ENCODE data around the gene AGER. TPM values are rescaled to one million over a fixed set of nuclear protein-coding genes. Genes with fewer than 3 reads are reported as not detected.
"Not testable (repeated sequence)": the region's sequence is repeated elsewhere in the genome, so short reads cannot be mapped to it uniquely, and the experiment has no call there.

Gene AGER
- total RNA-seq, 1 experiment from 2014 or later, result 1.3 TPM

DNA sequence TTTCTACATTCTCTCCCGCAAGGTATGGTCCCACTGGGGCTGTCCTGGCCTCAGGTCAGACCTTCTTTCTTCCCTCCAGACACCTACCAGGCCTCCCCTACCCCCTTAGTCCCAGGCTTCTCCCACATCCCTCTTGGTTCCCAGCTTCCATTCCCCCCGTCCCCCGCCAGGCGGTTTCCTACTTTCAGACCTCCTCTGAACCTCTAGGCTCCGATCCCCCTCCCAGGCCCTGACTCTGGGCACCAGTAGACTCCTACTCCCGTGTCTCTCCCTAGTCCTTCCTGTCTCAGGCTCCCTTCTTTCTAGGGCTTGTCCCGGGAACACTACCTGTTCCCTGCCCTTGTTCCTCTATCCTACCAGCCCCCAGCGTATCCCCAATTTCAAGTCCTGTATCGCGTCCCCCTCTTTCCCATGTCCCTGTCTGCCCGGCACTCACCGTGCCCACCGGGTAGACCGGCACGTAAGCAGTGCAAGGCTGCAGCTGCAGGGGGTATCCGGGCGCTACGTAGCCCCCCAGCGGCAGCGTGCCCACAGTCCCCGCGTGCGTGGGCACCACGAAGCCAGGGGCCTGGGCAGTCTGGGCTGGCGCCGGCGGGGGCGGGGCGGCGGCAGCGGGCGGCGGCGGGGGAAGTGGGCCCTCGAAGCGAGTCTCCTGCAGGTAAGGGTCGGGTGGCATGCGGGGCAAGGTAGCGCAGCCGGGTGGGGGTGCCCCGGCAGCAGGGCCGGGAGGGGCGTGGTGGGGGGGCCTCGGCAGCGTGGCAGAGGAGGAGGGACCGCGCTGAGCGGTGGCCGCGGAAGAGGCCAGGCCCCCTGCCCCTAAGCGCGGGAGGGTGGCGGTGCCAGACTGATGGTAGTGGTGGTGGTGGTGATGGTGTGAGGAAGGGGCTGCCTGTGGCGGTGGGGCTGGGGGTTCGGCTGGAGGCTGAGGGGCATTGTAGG lies 33.9 kb downstream of the AGER start:
- no peak for DNase-seq (ENCODE audit: low read depth)

DNA sequence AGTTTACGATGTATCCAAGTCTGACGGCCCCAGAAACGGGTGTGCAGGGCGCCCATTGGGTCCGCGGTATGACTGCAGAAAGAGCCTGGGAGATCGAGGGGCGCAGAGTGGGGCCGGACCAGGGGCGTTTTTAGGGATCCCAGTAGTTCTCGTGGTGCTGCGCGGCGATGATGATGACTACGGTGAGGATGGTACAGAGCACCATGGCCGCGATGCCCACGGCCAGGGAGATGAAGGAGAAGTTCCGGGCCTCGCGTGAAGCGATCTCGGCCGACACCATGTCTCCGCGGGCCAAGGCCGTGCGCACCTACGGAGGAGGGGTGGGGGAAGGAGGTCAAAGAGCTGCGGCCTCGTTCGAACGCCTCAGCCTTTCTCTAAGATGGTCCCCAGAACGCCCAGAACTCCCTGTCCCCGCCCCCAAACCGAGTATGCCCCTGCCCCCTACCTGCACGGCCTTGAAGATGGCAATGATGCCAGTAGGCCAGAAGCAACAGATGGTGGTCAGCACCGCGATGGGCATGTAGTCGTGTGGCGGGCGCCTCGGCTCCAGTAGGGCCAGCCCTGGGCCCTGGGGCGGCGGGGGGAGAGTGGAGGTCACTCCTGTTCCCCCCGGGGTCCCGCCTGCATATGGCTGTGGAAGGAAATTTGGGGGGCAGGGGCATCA lies 34.8 kb downstream of the AGER start:
- DNase-seq (ENCODE audit: low read depth), result no peak

DNA sequence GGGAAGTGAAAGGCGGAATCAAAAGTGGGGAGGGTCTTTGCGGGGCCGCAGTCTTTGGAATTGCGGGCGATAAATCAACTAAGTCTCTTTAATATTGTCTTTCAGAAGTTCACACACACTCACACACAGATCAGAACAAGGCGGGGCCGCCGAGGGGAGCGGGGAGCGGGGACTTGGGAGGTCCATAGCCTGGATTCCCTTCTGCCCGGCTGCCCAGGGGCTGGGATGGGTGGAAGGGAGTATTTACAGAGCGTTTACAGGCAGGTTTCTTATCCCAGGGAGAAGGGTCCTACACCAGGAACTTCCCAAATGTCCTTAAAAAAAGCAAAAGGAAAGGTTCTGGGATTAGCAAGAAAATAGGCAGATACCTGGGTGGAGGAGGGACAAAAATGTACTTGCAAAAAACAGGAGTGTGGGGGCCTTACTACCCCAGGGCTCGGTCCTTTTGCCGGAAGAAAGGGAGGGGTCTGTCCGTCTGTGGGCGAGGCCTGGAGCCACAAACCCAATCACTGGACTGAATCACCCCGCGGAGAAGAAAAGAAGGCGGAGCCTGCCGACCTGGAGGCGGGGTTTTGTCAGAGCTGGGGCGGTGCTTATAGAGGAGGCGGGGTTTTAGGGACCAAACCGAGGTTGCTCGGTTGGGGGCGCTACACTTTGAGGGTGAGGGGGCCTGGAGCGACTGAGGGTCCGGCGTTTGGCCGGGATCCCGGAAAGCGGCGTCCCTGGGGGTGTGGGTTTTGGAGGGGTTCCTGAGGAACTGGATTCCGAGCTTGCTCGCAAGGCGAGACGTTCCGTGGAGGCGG lies 35.6 kb downstream of the AGER start:
- DNase-seq (ENCODE audit: low read depth), result no peak

DNA sequence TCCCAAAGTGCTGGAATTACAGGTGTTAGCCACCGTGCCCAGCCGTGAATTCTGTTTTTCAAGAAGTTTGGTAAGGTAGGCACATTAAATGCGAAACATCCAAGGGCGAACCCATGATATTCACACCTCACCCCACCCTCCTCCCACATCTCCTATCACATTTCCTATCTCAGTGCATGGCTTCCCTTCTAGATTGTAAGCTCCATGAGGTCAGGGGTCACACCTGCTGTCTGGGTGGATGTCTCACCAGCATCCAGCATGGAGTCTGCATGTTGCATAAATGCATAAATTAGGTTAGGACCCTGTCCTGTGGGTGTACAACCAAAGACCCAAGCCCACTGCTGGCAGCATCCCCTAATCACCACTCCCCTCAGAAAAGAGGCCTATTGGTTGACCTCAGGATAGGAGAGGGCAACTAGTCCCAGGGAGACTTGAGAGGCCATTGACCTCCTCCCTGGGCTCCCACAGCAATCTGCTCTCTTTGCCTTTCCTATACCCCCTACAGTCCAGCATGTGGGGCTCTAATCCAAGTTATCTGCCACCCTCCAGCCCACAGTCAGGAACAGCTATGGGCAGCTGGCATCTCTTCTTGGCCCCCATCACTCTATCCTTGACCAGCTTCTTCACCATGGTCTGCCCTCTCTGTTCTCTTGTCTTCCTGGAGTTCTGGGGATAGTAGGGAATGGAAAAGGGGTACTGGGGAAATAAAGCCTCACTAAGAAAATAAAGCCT lies 36.5 kb downstream of the AGER start:
- no peak for DNase-seq (ENCODE audit: low read depth)

DNA sequence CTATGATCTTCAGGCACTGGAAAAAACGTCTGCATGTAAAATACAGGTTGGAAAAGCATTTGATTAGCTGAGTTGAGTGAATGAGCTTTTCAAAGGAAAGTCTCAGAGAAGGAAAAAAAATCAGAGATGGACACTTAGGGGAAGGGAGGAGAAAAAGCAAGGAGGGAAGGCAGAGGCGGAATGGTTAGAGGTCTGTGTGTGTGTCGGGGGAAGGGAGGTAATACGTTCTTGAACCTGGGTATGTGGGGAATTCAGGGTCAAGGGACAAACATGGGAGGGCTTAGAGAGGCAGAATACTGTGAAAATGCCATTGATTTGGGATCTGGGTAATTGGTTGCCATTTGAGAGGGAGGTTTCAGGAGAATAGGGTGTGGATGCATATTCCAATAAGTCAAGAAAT lies 37.4 kb downstream of the AGER start:
- no peak for DNase-seq (ENCODE audit: low read depth)

DNA sequence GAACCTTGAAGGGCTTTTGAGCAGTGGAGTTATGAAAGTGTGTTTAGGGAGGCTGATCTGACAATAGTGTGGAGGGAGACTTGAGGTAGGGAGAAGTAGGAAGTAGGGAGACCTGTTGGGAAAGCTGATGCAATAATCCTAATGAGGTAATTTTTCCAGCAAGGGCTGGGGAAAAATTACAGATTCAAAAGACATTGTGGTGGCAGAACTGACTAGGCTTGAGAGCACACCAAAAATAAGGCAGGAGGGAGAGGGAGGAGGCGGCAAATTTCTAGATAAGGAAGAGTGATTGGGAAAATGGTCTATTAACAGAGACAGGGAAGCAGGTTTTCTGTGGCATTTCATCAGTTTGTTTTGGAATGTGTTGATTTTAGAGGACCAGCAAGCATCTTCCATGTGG lies 37.8 kb downstream of the AGER start:
- no peak for DNase-seq (ENCODE audit: low read depth)

DNA sequence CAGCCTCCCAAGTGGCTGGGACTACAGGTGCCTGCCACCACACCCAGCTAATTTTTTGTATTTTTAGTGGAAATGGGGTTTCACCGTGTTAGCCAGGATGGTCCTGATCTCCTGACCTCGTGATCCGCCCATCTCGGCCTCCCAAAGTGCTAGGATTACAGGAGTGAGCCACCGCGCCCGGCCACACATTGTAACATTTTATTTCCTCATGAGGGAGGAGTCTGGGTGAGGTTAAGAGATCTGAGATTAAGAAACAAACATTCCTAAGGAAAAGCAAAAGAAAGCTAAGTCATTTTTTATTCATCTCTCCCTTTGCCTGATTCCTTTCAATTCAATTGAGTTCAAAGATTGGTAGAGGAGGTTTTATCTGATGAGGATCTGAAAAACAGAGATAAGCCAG lies 39.8 kb downstream of the AGER start:
- not testable (repeated sequence) for DNase-seq (ENCODE audit: low read depth)

DNA sequence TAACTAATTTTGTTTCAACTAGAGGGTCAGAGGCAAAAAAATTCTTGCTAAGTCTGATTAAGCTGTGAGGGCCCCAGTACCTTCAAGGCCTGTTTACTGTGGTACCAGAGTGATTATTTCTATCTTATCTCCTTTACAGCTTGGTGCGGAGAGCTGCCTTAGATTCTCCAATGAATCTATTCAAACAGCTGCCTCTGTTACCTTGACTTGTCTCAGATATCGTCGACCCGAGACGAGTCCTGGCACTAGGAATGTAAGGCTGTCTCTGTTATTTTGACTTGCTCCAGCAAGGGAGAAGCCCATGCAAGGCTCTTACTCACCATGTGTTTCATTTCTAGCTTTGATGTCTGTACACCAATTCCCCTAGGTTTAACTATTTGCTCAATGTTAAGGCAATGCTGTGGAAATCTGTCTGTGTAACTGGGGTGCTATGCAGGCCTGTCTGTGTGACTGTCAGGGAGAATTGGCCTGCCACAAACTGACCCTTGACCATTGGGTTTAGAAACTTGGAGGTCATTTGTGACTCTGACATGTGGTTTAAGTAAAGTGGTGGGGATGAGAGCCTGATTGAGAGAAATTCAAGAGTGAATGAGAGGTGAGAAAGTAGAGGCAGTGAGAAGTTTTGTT lies 43.5 kb downstream of the AGER start:
- no peak for DNase-seq (ENCODE audit: low read depth)

DNA sequence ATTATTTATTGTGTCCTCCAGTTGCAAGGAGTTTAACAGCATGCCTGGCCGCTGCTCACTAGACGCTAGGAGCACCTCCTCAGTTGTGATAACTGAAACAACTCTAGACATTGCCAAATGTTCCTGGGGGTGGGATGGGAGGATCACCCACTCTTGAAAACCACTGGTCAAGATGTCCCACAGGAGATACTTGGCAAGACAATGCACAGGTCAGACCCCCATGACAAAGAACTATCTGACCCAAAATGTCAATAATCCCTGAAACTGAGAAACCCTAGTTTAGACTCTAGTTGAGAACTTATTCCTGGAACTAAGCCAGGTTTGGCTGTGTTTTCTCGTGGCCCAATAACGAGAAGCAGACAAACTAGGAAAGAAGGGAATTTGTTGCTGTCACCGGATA lies 44.5 kb downstream of the AGER start:
- no peak for DNase-seq (ENCODE audit: low read depth)

DNA sequence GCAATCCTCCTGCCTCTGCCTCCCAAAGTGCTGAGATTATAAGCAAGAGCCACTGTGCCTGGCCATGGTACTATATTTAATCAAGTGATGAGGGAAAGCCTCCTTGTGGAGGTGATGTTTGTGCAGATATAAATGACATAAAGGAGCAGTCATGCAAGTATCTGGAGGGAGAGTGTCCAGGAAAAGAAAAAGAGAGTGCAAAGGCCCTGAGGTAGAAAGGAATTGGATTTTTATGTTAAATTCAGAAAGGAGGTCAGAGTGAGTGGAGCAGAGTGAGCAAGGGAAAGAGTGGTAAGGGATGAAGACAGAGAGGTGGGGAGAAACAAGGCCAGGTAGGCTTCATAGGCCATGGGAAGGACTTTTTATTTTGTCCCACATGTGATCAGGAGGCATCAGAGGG lies 46.6 kb downstream of the AGER start:
- DNase-seq (ENCODE audit: low read depth), result no peak

DNA sequence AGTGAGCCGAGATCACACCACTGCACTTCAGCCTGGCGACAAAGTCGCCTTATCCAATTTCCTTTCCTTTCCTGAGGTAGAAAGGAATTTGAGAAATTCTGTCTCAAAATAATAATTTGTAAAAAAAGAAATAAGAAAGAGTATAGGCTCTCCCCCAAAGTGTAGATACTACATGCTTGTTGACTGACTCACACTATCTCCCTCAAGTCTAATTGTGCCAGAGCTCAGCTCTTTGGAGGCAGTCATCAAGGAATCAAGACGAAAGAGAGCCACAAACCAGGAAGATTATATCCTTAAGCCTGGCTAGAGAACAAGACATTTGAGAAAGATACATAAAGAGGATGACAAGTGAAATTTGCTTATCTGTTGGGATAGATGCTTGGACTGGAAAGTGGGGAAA lies 50.3 kb downstream of the AGER start:
- DNase-seq (ENCODE audit: low read depth), result peak; percentile 30

DNA sequence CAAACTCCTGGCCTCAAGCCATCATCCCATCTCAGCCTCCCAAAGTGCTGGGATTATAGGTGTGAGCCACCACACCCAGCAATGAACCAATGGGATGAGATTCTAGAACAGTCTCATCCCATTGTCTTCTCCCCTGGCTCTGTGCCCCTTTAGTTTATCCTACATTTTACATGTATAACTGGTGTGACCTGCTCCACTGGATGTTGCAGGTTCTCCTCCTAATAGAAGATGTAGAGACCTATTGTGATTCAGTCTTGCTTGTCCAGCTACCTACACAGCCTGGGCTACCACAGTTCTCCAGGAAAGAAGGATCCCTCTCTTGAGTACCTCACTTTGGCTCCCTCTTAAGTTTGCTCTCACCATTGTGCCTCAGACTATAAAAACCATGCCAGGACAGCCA lies 51.9 kb downstream of the AGER start:
- no peak for DNase-seq (ENCODE audit: low read depth)

DNA sequence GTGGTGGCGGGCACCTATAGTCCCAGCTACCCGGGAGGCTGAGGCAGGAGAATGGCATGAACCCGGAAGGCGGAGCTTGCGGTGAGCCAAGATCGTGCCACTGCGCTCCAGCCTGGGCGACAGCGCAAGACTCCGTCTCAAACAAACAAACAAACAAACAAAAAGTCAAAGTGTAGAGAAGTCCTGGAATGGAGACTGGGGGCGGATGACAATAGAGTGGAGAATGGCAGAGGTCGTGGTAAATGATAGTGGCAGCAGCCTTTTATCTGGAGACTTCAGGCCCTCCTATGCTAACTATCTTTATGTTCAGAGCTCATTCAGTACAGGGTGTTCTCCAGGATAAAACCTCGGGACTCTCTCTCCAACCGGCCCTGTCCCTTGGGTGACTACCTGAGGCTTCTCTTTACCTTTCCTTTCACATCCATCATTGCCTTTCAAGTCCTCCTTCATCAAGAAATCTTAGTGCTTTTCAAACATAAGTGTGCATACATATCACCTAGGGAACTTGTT lies 52.6 kb downstream of the AGER start:
- DNase-seq (ENCODE audit: low read depth), result no peak

Small RNA genes within 50 kb of the gene (small RNA-seq; reads per million reads assigned to genes)
- gene AL662884.1 (not detected), gene MIR6833 (not detected)

Other genes with a start within 250 kb of the AGER start
- not detected in 2 replicates for gene CFB, start 238.2 kb downstream of the AGER start, total RNA-seq (2014; rRNA removed; shearing (Covaris generic))
- 109 and 116 TPM in 2 replicates for gene NELFE, start 225.3 kb downstream of the AGER start, total RNA-seq (2014; rRNA removed; shearing (Covaris generic))
- gene SKIC2, start 225.1 kb downstream of the AGER start, total RNA-seq (2014; rRNA removed; shearing (Covaris generic)), result 31.4 and 39.0 TPM in 2 replicates
- 25.4 and 30.1 TPM in 2 replicates for gene DXO, start 212.1 kb downstream of the AGER start, total RNA-seq (2014; rRNA removed; shearing (Covaris generic))
- gene C4A, start 202.2 kb downstream of the AGER start, total RNA-seq (2014; rRNA removed; shearing (Covaris generic)), result 0.40 TPM in 1 of 2 replicates, not detected in the other
- gene C4B, start 169.5 kb downstream of the AGER start, total RNA-seq (2014; rRNA removed; shearing (Covaris generic)), result 0.27 and 1.2 TPM in 2 replicates
- gene CYP21A2, start 145.8 kb downstream of the AGER start, total RNA-seq (2014; rRNA removed; shearing (Covaris generic)), result not detected in 2 replicates
- 0.10 and 0.37 TPM in 2 replicates for gene TNXB, start 74.9 kb downstream of the AGER start, total RNA-seq (2014; rRNA removed; shearing (Covaris generic))
- 19.5 and 22.6 TPM in 2 replicates for gene ATF6B, start 56.0 kb downstream of the AGER start, total RNA-seq (2014; rRNA removed; shearing (Covaris generic))
- 10.4 and 10.5 TPM in 2 replicates for gene FKBPL, start 54.0 kb downstream of the AGER start, total RNA-seq (2014; rRNA removed; shearing (Covaris generic))
- gene PRRT1, start 32.3 kb downstream of the AGER start, total RNA-seq (2014; rRNA removed; shearing (Covaris generic)), result 0.37 TPM in 1 of 2 replicates, not detected in the other
- gene PPT2, start 30.1 kb downstream of the AGER start, total RNA-seq (2014; rRNA removed; shearing (Covaris generic)), result 20.4 and 90.2 TPM in 2 replicates
- gene EGFL8, start 19.7 kb downstream of the AGER start, total RNA-seq (2014; rRNA removed; shearing (Covaris generic)), result 1.4 and 2.2 TPM in 2 replicates
- 55.3 and 89.2 TPM in 2 replicates for gene AGPAT1, start 8.2 kb downstream of the AGER start, total RNA-seq (2014; rRNA removed; shearing (Covaris generic))
- 44.9 and 56.0 TPM in 2 replicates for gene RNF5, start 5.8 kb downstream of the AGER start, total RNA-seq (2014; rRNA removed; shearing (Covaris generic))
- gene PBX2, start 5.9 kb upstream of the AGER start, total RNA-seq (2014; rRNA removed; shearing (Covaris generic)), result 28.9 and 31.4 TPM in 2 replicates
- 59.9 and 80.6 TPM in 2 replicates for gene GPSM3, start 8.4 kb upstream of the AGER start, total RNA-seq (2014; rRNA removed; shearing (Covaris generic))
- gene NOTCH4, start 39.8 kb upstream of the AGER start, total RNA-seq (2014; rRNA removed; shearing (Covaris generic)), result 1.1 and 2.7 TPM in 2 replicates
- gene TSBP1, start 187.7 kb upstream of the AGER start, total RNA-seq (2014; rRNA removed; shearing (Covaris generic)), result not detected in 2 replicates
- not detected in 2 replicates for gene BTNL2, start 222.9 kb upstream of the AGER start, total RNA-seq (2014; rRNA removed; shearing (Covaris generic))

All from HT1080 (cell line).